ENCODE data around the gene ARHGAP4. TPM values are rescaled to one million over a fixed set of nuclear protein-coding genes. Genes with fewer than 3 reads are reported as not detected.

Gene ARHGAP4
- total RNA-seq, 1 experiment from 2014 or later: 47.0 TPM

DNA sequence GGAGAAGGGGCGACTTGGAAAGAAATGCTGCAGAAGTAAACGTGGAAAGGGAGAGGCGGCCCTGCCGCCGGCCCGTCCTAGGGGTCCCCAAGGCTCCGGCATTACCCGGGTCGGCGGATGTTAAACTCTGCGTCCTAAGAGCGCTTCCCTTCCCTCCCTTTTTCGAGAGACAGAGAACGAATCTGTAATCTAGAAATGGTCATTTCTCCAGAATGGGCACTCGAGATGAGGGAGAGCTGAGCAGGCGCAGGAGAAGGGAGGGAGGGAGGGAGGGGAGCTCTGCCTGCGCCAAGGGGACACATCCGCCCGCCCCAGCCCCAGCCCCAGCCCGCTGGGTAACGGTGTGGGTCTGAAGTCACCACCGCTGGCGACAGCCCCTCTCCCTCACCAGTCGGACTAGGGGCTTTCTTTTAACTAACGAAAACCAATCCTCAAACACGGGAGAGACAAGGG lies 43.9 kb upstream of the ARHGAP4 start:
- Histone ChIP-seq H3K27me3 (ENCODE audit: insufficient read depth, low read depth) (no peaks in the 10 kb centered on the region), H3K9me2 (ENCODE audit: insufficient read depth) (no peaks in the 10 kb centered on the region), H4K20me1 (ENCODE audit: insufficient read depth) (peaks cover 49% of the 10 kb centered on the region), H3K4me1 (replicated peaks; ENCODE audit: insufficient read depth) (peaks cover 13% of the 10 kb centered on the region), H3F3A (ENCODE audit: insufficient read depth, low read depth) (peaks cover 9% of the 10 kb centered on the region; the same call in 1 of the 2 replicates), H3K79me2 (ENCODE audit: low read depth) (peaks cover 73% of the 10 kb centered on the region), H3K27ac (no peak overlapping the region), H3K36me3 (ENCODE audit: low read depth) (no peaks in the 10 kb centered on the region), H3K4me3 (peak overlapping the region; percentile 92; the same call in 1 of the 2 replicates), H3K4me2 (peak overlapping the region; percentile 89), H2AFZ (no peak overlapping the region), H3K9me3 (ENCODE audit: insufficient read depth, low read depth) (no peaks in the 10 kb centered on the region)
- CTCF ChIA-PET: interaction anchor here (0.6 kb wide), 2 partner anchors 127 to 851 kb away, joined by 4 to 5 read pairs; no protein-coding TSS in a partner anchor
- POLR2A ChIA-PET (ENCODE audit: unreplicated experiment): no interaction called here
- no TSS peak for BruUV-seq (replicated peaks)
- intact Hi-C loops (cut with micrococcal nuclease; ENCODE audit: unreplicated experiment): loop anchor here (2.0 kb wide), 1 partner anchor 33 kb away; no protein-coding TSS in a partner anchor
- TF ChIP-seq EZH2 (IDR thresholded peaks at IDR 0.05; ENCODE audit: low read depth): no peak
- TF ChIP-seq, protein P1, sequence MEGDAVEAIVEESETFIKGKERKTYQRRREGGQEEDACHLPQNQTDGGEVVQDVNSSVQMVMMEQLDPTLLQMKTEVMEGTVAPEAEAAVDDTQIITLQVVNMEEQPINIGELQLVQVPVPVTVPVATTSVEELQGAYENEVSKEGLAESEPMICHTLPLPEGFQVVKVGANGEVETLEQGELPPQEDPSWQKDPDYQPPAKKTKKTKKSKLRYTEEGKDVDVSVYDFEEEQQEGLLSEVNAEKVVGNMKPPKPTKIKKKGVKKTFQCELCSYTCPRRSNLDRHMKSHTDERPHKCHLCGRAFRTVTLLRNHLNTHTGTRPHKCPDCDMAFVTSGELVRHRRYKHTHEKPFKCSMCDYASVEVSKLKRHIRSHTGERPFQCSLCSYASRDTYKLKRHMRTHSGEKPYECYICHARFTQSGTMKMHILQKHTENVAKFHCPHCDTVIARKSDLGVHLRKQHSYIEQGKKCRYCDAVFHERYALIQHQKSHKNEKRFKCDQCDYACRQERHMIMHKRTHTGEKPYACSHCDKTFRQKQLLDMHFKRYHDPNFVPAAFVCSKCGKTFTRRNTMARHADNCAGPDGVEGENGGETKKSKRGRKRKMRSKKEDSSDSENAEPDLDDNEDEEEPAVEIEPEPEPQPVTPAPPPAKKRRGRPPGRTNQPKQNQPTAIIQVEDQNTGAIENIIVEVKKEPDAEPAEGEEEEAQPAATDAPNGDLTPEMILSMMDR (conservative IDR thresholded peaks at IDR 0.05): no peak
- no peak for DNase-seq

DNA sequence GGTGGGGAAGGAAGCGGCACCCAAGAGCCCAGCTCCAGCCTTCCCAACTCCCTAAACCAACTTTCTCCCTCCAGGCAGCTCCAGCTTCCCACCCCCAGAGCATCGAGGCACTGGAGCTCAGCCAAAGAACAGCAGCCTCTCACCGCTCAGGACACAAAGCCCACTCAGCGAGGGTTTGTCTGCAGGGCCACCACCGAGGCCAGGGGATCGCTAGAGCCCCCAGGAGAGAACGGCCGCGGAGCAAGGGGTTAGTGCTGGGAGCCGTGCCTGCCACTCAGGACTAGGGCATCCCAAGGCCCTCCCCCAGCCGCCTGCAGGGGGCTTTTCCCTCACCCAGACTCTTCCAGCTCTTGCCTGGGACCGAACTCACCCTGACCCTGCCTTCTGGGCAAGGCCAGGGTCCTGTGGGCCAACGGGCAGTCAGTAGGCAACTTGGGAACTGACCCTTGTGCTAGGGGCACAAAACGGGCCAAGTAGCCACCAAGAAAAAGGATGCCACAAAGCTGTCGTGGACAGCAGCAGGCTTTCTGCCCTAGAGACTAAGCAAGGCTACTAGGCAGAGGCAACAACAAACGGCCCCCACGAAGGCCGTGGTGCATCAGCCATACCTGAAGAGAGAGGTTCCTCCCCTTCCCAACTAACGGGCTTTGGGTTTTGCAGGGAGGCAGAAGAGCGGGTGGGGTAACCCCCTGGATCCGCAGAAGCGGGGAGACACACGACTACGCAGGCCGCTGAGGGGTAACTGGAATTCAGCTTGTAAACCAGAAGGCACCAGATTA lies 43.2 kb upstream of the ARHGAP4 start:
- Histone ChIP-seq H3K4me2 (peak overlapping the region; percentile 89), H2AFZ (no peak overlapping the region), H3K4me3 (peak overlapping the region; percentile 92; the same call in 1 of the 2 replicates), H3K9me2 (ENCODE audit: insufficient read depth) (no peaks in the 10 kb centered on the region), H3K9me3 (ENCODE audit: insufficient read depth, low read depth) (no peaks in the 10 kb centered on the region), H3F3A (ENCODE audit: insufficient read depth, low read depth) (peaks cover 9% of the 10 kb centered on the region; the same call in 1 of the 2 replicates), H3K79me2 (ENCODE audit: low read depth) (peaks cover 72% of the 10 kb centered on the region), H4K20me1 (ENCODE audit: insufficient read depth) (peaks cover 55% of the 10 kb centered on the region), H3K27ac (no peak overlapping the region), H3K4me1 (replicated peaks; ENCODE audit: insufficient read depth) (peaks cover 10% of the 10 kb centered on the region), H3K36me3 (ENCODE audit: low read depth) (no peaks in the 10 kb centered on the region), H3K27me3 (ENCODE audit: insufficient read depth, low read depth) (no peaks in the 10 kb centered on the region)
- DNase-seq: no peak
- BruUV-seq (replicated peaks): TSS peak; percentile 2
- ChIA-PET CTCF (no interaction called here), POLR2A (ENCODE audit: unreplicated experiment) (interaction anchor here (0.7 kb wide), 1 partner anchor 163 kb away, joined by 3 read pairs; no protein-coding TSS in a partner anchor)
- TF ChIP-seq EZH2 (IDR thresholded peaks at IDR 0.05; ENCODE audit: low read depth): no peak
- TF ChIP-seq, protein P1 (conservative IDR thresholded peaks at IDR 0.05): no peak
- intact Hi-C loops (cut with micrococcal nuclease; ENCODE audit: unreplicated experiment): no loop called here

DNA sequence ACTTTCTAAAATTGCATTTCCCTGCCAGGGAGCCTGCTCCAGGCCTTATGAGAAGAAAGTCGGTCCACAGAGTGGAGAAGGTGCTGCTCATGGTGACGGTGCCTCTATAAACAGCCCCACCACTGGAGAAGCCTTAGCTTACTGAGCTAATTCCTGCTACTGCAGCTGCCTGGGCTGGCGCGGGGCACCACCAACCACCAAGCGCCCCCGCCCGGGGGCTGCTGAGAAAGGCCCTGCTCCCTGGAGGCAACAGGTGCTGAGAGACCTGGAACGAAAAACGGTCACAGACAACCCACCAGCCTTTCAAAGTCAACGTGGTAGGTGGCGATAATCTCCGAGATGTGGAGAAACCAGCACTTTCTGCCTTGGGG lies 42.7 kb upstream of the ARHGAP4 start:
- Histone ChIP-seq H3F3A (ENCODE audit: insufficient read depth, low read depth) (peaks cover 9% of the 10 kb centered on the region; the same call in 1 of the 2 replicates), H2AFZ (no peak overlapping the region), H3K27me3 (ENCODE audit: insufficient read depth, low read depth) (no peaks in the 10 kb centered on the region), H3K27ac (no peak overlapping the region), H3K9me3 (ENCODE audit: insufficient read depth, low read depth) (no peaks in the 10 kb centered on the region), H3K9me2 (ENCODE audit: insufficient read depth) (no peaks in the 10 kb centered on the region), H3K36me3 (ENCODE audit: low read depth) (no peaks in the 10 kb centered on the region), H3K4me1 (replicated peaks; ENCODE audit: insufficient read depth) (peaks cover 4% of the 10 kb centered on the region), H3K4me3 (no peak overlapping the region), H3K79me2 (ENCODE audit: low read depth) (peaks cover 66% of the 10 kb centered on the region), H4K20me1 (ENCODE audit: insufficient read depth) (peaks cover 56% of the 10 kb centered on the region), H3K4me2 (peak overlapping the region; percentile 89; the same call in 1 of the 2 replicates)
- CTCF ChIA-PET: no interaction called here
- no TSS peak for BruUV-seq (replicated peaks)
- POLR2A ChIA-PET (ENCODE audit: unreplicated experiment): interaction anchor here (0.7 kb wide), 1 partner anchor 163 kb away, joined by 3 read pairs; no protein-coding TSS in a partner anchor
- TF ChIP-seq EZH2 (IDR thresholded peaks at IDR 0.05; ENCODE audit: low read depth): no peak
- TF ChIP-seq, protein P1 (conservative IDR thresholded peaks at IDR 0.05): no peak
- DNase-seq: no peak
- intact Hi-C loops (cut with micrococcal nuclease; ENCODE audit: unreplicated experiment): no loop called here
